Thoracic aorta (tissue), 2 donors: Measurements from ENCODE around the gene ZNF688. TPM values are rescaled to one million over a fixed set of nuclear protein-coding genes. Genes with fewer than 3 reads are reported as not detected.

Experiments used
- ATAC-seq: fragments of 150-250 bp; one replicate; pipeline ENCODE4 v1.8.0; 2017; ENCODE audit warnings: low read depth; ENCODE audit not compliant: insufficient number of reproducible peaks, low FRiP score
- DNase-seq: peaks from one replicate; pipeline ENCODE4 v3.0.0-alpha.2; 2020; ENCODE audit warnings: low spot score
- H3K27ac ChIP-seq, 2 donors: fragments of 200-600 bp; sonication (generic); 1 replicate in 1 of 2; 2 replicates in 1 of 2; pipeline ENCODE4 v1.5.1; 2016; ENCODE audit warnings: mild to moderate bottlenecking in 2 of 2, moderate library complexity in 2 of 2
- H3K27me3 ChIP-seq: fragments of 200-600 bp; sonication (generic); replicated peaks from 2 replicates; pipeline ENCODE4 v1.6.0; 2016; ENCODE audit warnings: mild to moderate bottlenecking; ENCODE audit not compliant: insufficient read depth
- H3K36me3 ChIP-seq: fragments of 200-600 bp; sonication (generic); one replicate; pipeline ENCODE4 v1.5.1; 2016
- H3K4me1 ChIP-seq, 2 donors: fragments of 200-600 bp; sonication (generic); 1 replicate in 1 of 2; 2 replicates in 1 of 2; pipeline versions ENCODE4 v1.5.1 to v1.6.0; 2016; ENCODE audit warnings: low read depth in 2 of 2, mild to moderate bottlenecking in 1 of 2; ENCODE audit not compliant: control insufficient read depth in 1 of 2
- H3K4me3 ChIP-seq: fragments of 200-600 bp; sonication (generic); 2 replicates; pipeline ENCODE4 v1.5.1; 2016; ENCODE audit warnings: mild to moderate bottlenecking
- H3K9me3 ChIP-seq: fragments of 200-600 bp; sonication (generic); 2 replicates; pipeline ENCODE4 v1.5.1; 2016
- total RNA-seq, 2 donors: library from RNA; depleted of rRNA; stranded (reverse); fragments of >200 nt; gene quantifications; one replicate each; pipeline versions ENCODE4 v1.1.0 to v1.2.3, GENCODE V29; 2016
- TF ChIP-seq, protein P1 (sequence below): fragments of 200-600 bp; sonication (generic); IDR thresholded peaks from one replicate; pipeline ENCODE4 v1.5.1; 2019; ENCODE audit warnings: antibody characterized with exemption

Gene ZNF688
- total RNA-seq, 2 donors from 2014 or later = 9.2 to 24.2 TPM

DNA sequence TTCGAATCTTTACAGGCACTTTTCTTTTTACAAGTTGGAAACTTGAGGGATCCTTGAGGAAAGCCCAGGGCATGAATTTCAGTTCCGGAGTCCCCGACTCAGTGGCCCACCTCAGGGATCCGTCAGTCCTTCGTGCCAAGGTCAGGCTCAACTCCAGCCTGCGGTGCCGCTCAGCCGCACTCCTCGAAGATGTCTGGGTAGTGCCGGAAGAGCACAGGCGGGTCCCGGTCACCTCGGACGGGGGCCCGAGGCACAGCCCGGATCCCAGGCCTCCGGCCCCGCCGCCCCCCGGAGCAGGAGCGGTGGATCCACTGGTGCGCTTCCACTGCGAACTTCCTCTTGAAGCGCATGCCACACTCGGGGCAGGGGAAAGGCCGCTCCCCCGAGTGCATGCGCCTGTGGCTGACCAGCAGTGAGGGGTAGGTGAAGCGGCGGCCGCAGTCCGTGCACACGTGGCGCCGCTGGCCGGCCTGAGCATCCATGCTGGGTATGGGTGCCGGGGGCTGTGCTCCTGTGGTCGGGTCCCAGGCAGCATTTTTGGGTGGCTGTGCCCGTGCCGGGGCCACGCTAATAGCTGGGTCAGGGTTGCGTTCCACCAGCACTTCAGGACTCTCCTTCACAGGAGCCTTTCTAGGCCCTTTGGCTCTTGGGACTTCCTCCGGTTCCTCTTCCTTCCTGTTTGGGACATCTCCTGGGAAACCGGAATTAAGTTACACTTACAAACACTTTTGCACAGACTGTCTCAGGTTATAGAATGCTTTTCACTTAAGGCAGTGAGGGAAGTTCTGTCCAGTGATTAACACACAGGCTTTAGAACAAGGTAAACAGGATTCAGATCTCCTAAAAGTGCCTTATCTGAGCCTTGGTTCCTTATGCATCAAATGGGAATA, 1.5 kb downstream of the ZNF688 start:
- TF ChIP-seq, protein P1, sequence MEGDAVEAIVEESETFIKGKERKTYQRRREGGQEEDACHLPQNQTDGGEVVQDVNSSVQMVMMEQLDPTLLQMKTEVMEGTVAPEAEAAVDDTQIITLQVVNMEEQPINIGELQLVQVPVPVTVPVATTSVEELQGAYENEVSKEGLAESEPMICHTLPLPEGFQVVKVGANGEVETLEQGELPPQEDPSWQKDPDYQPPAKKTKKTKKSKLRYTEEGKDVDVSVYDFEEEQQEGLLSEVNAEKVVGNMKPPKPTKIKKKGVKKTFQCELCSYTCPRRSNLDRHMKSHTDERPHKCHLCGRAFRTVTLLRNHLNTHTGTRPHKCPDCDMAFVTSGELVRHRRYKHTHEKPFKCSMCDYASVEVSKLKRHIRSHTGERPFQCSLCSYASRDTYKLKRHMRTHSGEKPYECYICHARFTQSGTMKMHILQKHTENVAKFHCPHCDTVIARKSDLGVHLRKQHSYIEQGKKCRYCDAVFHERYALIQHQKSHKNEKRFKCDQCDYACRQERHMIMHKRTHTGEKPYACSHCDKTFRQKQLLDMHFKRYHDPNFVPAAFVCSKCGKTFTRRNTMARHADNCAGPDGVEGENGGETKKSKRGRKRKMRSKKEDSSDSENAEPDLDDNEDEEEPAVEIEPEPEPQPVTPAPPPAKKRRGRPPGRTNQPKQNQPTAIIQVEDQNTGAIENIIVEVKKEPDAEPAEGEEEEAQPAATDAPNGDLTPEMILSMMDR = no peak
- peak overlapping the region; percentile 96 for H3K4me3 ChIP-seq

GRCh38 chr16:30569281-30569680, 2.2 kb downstream of the ZNF688 start:
- Histone ChIP-seq H3K36me3 (no peaks in the 10 kb centered on the region), H3K27ac (no peak overlapping the region), H3K4me1 (peaks cover 15 to 24% of the 10 kb centered on the region in 2 donors), H3K4me3 (no peak overlapping the region), H3K27me3 (no peaks in the 10 kb centered on the region), H3K9me3 (no peaks in the 10 kb centered on the region)
- ATAC-seq (no peak), DNase-seq (no peak)
- TF ChIP-seq, protein P1 = no peak

More for the DNA sequence above, 1.5 kb downstream of the ZNF688 start:
- ATAC-seq (no peak), DNase-seq (no peak)
- no peaks in the 10 kb centered on the region for H3K36me3 ChIP-seq
- H3K4me1 ChIP-seq = peaks cover 15 to 24% of the 10 kb centered on the region in 2 donors
- peak overlapping the region; percentile 93 to 99 for H3K27ac ChIP-seq
- no peaks in the 10 kb centered on the region for H3K9me3 ChIP-seq
- no peaks in the 10 kb centered on the region for H3K27me3 ChIP-seq

- Histone ChIP-seq H3K4me1 (peaks cover 15 to 24% of the 10 kb centered on the region in 2 donors), H3K9me3 (no peaks in the 10 kb centered on the region), H3K4me3 (no peak overlapping the region), H3K36me3 (no peaks in the 10 kb centered on the region), H3K27ac (no peak overlapping the region), H3K27me3 (no peaks in the 10 kb centered on the region)
- ATAC-seq (no peak), DNase-seq (no peak)
- TF ChIP-seq, protein P1 = no peak
Observed at GRCh38 chr16:30567991-30568638, 3.4 kb downstream of the ZNF688 start.

DNA sequence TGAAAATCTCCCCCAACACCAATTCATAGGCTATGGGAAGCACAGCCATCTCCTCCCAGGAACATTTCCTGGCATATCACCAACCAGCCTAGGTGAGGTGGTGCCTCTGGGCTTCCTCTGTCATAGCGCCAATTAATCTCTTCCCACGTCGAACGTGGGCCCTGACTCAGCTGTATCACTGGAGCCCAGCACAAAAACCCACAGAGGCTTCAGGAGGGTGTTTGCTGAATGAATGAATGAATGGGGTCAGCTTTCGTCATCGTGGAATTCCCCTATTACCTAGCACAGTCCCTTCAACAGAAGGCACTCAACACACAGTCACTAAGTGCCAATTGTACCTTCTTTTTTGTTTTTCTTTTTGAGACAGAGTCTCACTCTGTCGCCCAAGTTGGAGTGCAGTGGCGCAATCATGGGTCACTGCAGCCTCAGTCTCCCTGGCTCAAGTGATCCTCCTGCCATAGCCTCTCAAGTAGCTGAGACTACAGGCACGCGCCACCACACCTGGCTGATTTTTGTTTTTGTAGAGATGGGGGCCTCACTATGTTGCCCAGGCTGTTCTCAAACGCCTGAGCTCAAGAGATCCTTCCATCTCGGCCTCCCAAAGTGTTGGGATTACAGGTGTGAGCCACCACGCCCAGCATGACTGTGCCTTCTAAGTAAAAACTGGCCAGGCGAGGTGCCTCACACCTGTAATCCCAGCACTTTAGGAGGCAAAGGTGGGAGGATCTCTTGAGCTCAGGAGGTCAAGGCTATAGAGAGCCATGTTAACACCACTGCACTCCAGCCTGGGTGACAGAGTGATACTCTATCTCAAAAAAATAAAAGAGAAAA, 4.1 kb downstream of the ZNF688 start:
- Histone ChIP-seq H3K4me3 (no peak overlapping the region), H3K27me3 (no peaks in the 10 kb centered on the region), H3K36me3 (no peaks in the 10 kb centered on the region), H3K4me1 (peaks cover 13 to 17% of the 10 kb centered on the region in 2 donors), H3K9me3 (no peaks in the 10 kb centered on the region), H3K27ac (no peak overlapping the region)
- no peak for ATAC-seq
- TF ChIP-seq, protein P1 = no peak
- DNase-seq = no peak
